Panc1 (cell line): Measurements from ENCODE around the gene SNX2.

Experiments
- CTCF ChIP-seq: fragments of 450-650 bp; IDR thresholded peaks from 2 replicates; pipeline ENCODE4 v1.5.1; 2017; ENCODE audit warnings: mild to moderate bottlenecking
- POLR2AphosphoS5 ChIP-seq: IDR thresholded peaks from 2 replicates; pipeline ENCODE4 v1.6.1; 2012; ENCODE audit warnings: mild to moderate bottlenecking, low read depth, low read length, moderate library complexity
- REST ChIP-seq, 2 experiments: IDR thresholded peaks; 2 replicates each; pipeline ENCODE4 v1.6.1; 2011 to 2012; ENCODE audit warnings: low read depth in 2 of 2, control low read depth in 1 of 2, low read length in 1 of 2, mild to moderate bottlenecking in 1 of 2, moderate library complexity in 1 of 2; ENCODE audit not compliant: insufficient read depth in 1 of 2
- TCF7L2 ChIP-seq: IDR thresholded peaks from 2 replicates; pipeline ENCODE4 v1.6.1; 2011; ENCODE audit warnings: mild to moderate bottlenecking, low read depth, low read length, inconsistent platforms

GRCh38 chr5:122741681-122742080, 33.2 kb upstream of the SNX2 start:
- TF ChIP-seq CTCF (no peak), TCF7L2 (no peak), POLR2AphosphoS5 (no peak), REST (IDR thresholded peaks at IDR 0.05; ENCODE audit: insufficient read depth in 1 of 2, low read depth in 2 of 2, low read length in 1 of 2) (no peak)
